NCI-H2107 (cell line): ENCODE data around the gene SLC32A1.

ENCODE experiments used
- DNase-seq: peaks from one replicate; lab custom pipeline; 2025; lab: John Stamatoyannopoulos, UW

SLC32A1 gene

GRCh38 chr20:38725931-38726803 lies 1.9 kb downstream of the SLC32A1 start:
- no peak for DNase-seq

- no peak for DNase-seq
These were observed 2.7 kb downstream of the SLC32A1 start for GRCh38 chr20:38726804-38727606.

- DNase-seq = no peak
These were observed 3.4 kb downstream of the SLC32A1 start for GRCh38 chr20:38727607-38728190.

- no peak for DNase-seq
These were observed 4.0 kb downstream of the SLC32A1 start for GRCh38 chr20:38728191-38728781.

GRCh38 chr20:38728911-38729642 lies 4.8 kb downstream of the SLC32A1 start:
- no peak for DNase-seq

GRCh38 chr20:38729767-38730166 lies 5.5 kb downstream of the SLC32A1 start:
- DNase-seq = no peak

GRCh38 chr20:38730167-38730988 lies 6.1 kb downstream of the SLC32A1 start:
- no peak for DNase-seq

- DNase-seq = no peak
These were observed 6.9 kb downstream of the SLC32A1 start for GRCh38 chr20:38730989-38731737.

GRCh38 chr20:38731738-38732113 lies 7.4 kb downstream of the SLC32A1 start:
- no peak for DNase-seq

GRCh38 chr20:38732981-38733380 lies 8.7 kb downstream of the SLC32A1 start:
- DNase-seq = no peak

GRCh38 chr20:38735172-38735571 lies 10.9 kb downstream of the SLC32A1 start:
- DNase-seq = no peak

- no peak for DNase-seq
These were observed 13.6 kb downstream of the SLC32A1 start for GRCh38 chr20:38737887-38738286.

- no peak for DNase-seq
These were observed 21.5 kb downstream of the SLC32A1 start for GRCh38 chr20:38745757-38746156.

GRCh38 chr20:38747495-38748096 lies 23.3 kb downstream of the SLC32A1 start:
- no peak for DNase-seq

GRCh38 chr20:38748097-38748860 lies 24.0 kb downstream of the SLC32A1 start, which contains the start of gene ACTR5:
TSS of gene ACTR5 (plus strand) at chr20:38748460. CDS start at chr20:38748479, 19 bp downstream.
- DNase-seq = peak; percentile 81

- no peak for DNase-seq
These were observed 24.5 kb downstream of the SLC32A1 start for GRCh38 chr20:38748861-38749149.

- DNase-seq = no peak
These were observed 27.2 kb downstream of the SLC32A1 start for GRCh38 chr20:38751360-38751976.

- DNase-seq = no peak
These were observed 27.7 kb downstream of the SLC32A1 start for GRCh38 chr20:38752029-38752428.
